ENCODE measurements around the gene DNMT3B.

DNA sequence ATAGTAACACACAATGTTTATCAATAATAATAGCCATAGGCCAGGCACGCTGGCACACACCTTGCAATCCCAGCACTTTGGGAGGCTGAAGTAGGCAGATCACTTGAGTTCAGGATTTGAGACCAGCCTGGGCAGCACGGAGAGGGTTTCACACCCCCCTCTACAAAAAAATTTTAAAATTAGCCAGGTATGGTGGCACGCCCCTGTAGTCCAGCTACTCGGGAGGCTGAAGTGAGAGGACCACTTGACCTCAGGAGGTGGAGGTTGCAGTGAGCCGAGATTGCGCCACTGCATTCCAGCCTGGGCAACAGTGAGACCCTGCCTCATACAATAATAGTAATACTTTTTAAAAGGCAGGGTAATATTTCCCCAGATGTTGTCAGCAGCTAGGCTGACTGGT, 49.7 kb downstream of the DNMT3B start:
- TF ChIP-seq, protein P1, sequence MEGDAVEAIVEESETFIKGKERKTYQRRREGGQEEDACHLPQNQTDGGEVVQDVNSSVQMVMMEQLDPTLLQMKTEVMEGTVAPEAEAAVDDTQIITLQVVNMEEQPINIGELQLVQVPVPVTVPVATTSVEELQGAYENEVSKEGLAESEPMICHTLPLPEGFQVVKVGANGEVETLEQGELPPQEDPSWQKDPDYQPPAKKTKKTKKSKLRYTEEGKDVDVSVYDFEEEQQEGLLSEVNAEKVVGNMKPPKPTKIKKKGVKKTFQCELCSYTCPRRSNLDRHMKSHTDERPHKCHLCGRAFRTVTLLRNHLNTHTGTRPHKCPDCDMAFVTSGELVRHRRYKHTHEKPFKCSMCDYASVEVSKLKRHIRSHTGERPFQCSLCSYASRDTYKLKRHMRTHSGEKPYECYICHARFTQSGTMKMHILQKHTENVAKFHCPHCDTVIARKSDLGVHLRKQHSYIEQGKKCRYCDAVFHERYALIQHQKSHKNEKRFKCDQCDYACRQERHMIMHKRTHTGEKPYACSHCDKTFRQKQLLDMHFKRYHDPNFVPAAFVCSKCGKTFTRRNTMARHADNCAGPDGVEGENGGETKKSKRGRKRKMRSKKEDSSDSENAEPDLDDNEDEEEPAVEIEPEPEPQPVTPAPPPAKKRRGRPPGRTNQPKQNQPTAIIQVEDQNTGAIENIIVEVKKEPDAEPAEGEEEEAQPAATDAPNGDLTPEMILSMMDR (IDR thresholded peaks at IDR 0.05): no peak
- TF ChIP-seq, protein P2, sequence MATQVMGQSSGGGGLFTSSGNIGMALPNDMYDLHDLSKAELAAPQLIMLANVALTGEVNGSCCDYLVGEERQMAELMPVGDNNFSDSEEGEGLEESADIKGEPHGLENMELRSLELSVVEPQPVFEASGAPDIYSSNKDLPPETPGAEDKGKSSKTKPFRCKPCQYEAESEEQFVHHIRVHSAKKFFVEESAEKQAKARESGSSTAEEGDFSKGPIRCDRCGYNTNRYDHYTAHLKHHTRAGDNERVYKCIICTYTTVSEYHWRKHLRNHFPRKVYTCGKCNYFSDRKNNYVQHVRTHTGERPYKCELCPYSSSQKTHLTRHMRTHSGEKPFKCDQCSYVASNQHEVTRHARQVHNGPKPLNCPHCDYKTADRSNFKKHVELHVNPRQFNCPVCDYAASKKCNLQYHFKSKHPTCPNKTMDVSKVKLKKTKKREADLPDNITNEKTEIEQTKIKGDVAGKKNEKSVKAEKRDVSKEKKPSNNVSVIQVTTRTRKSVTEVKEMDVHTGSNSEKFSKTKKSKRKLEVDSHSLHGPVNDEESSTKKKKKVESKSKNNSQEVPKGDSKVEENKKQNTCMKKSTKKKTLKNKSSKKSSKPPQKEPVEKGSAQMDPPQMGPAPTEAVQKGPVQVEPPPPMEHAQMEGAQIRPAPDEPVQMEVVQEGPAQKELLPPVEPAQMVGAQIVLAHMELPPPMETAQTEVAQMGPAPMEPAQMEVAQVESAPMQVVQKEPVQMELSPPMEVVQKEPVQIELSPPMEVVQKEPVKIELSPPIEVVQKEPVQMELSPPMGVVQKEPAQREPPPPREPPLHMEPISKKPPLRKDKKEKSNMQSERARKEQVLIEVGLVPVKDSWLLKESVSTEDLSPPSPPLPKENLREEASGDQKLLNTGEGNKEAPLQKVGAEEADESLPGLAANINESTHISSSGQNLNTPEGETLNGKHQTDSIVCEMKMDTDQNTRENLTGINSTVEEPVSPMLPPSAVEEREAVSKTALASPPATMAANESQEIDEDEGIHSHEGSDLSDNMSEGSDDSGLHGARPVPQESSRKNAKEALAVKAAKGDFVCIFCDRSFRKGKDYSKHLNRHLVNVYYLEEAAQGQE (IDR thresholded peaks at IDR 0.05; ENCODE audit: insufficient read depth in 1 of 2, low read depth in 2 of 2, low read length in 1 of 2): no peak
- TF ChIP-seq POLR2AphosphoS5 (IDR thresholded peaks at IDR 0.05; ENCODE audit: low read depth, low read length): no peak
- TF ChIP-seq SIN3A (IDR thresholded peaks at IDR 0.05; ENCODE audit: borderline replicate concordance, insufficient read depth, low read depth, low read length): no peak
- TF ChIP-seq TCF7L2 (IDR thresholded peaks at IDR 0.05; ENCODE audit: low read depth, low read length): no peak
